ENCODE measurements around the gene ACHE. TPM values are rescaled to one million over a fixed set of nuclear protein-coding genes. Genes with fewer than 3 reads are reported as not detected.
"Not testable (repeated sequence)": the region's sequence is repeated elsewhere in the genome, so short reads cannot be mapped to it uniquely, and the experiment has no call there.

The ACHE gene
- polyA plus RNA-seq, 2 of the 4 experiments (the other 2 are of a cell fraction) = 0.17 to 0.62 TPM

GRCh38 chr7:100859856-100860255, 35.8 kb downstream of the ACHE start:
- H3K27ac ChIP-seq = no peak overlapping the region
- WGBS (ENCODE audit: missing lambda C conversion rate) = 96% methylated on average over 9 of the region's 15 CpGs

GRCh38 chr7:100856871-100857282, 38.8 kb downstream of the ACHE start:
- ChIA-PET POLR2A (interaction anchor here (1.4 kb wide), 1 partner anchor 10 kb away, joined by 3 read pairs; the partner anchor contains the start of gene TRIP6), CTCF (interaction anchor here (1.1 to 15.9 kb wide), 7 partner anchors 18 to 319 kb away, joined by 3 to 280 read pairs (median 5); partner anchors contain the start of genes EPO, POP7 and SRRT)
- no peak overlapping the region for H3K4me2 ChIP-seq
- no peak overlapping the region for H3K4me3 ChIP-seq
- TF ChIP-seq NPAS2 (CRISPR knock-in tag; IDR thresholded peaks at IDR 0.05; ENCODE audit: borderline replicate concordance) (no peak), POLR2A (IDR thresholded peaks at IDR 0.05; ENCODE audit: low read length) (no peak)
- no peak for FAIRE-seq
- 90% methylated on average over 16 of the region's 16 CpGs for whole genome bisulfite sequencing (ENCODE audit: missing lambda C conversion rate)
- H3K4me1 ChIP-seq = 0 out of 3 replicates have a peak, but pooled peaks cover 4% of the 10 kb centered on the region
- no peak for DNase-seq (ENCODE audit: low read depth in 1 of 2, low spot score in 1 of 2)
- no peak for ATAC-seq
- no peak overlapping the region for H3K27ac ChIP-seq
- no peaks in the 10 kb centered on the region for H3K9me3 ChIP-seq

More at GRCh38 chr7:100859856-100860255, 35.8 kb downstream of the ACHE start:
- no peaks in the 10 kb centered on the region for H3K4me1 ChIP-seq
- ChIA-PET POLR2A (no interaction called here), CTCF (interaction anchor here (1.8 to 15.9 kb wide), 2 partner anchors 139 to 154 kb away, joined by 9 to 280 read pairs; partner anchors contain the start of genes EPO and POP7)
- no peaks in the 10 kb centered on the region for H3K9me3 ChIP-seq
- no peak overlapping the region for H3K4me3 ChIP-seq
- TF ChIP-seq FOSL2 (IDR thresholded peaks at IDR 0.05) (no peak), FOSL2 (CRISPR knock-in tag; IDR thresholded peaks at IDR 0.05) (no peak), JUN (IDR thresholded peaks at IDR 0.05) (no peak), RFX5 (IDR thresholded peaks at IDR 0.05) (no peak), HES2 (IDR thresholded peaks at IDR 0.05) (no peak), MYC (IDR thresholded peaks at IDR 0.05; ENCODE audit: borderline replicate concordance, low read length) (no peak), CBX2 (IDR thresholded peaks at IDR 0.05; ENCODE audit: borderline replicate concordance, low read depth) (no peak), NFE2L2 (conservative IDR thresholded peaks at IDR 0.05; ENCODE audit: low read length) (no peak), PHF8 (IDR thresholded peaks at IDR 0.05; ENCODE audit: borderline replicate concordance, low read depth) (no peak), RCOR1 (IDR thresholded peaks at IDR 0.05; ENCODE audit: low read depth, low read length) (no peak), SREBF2 (IDR thresholded peaks at IDR 0.05) (no peak)
- FAIRE-seq = no peak
- ATAC-seq = peak in 1 of 2 experiments; percentile 25; a peak in 1 of 6 replicates
- no peak for DNase-seq (ENCODE audit: low read depth in 1 of 2, low spot score in 1 of 2)
- no peak overlapping the region for H3K4me2 ChIP-seq

GRCh38 chr7:100855515-100855914, 40.2 kb downstream of the ACHE start:
- ATAC-seq (no peak), FAIRE-seq (no peak), DNase-seq (ENCODE audit: low read depth in 1 of 2, low spot score in 1 of 2) (no peak)
- Histone ChIP-seq H3K27ac (no peak overlapping the region), H3K4me1 (0 out of 3 replicates have a peak, but pooled peaks cover 4% of the 10 kb centered on the region), H3K4me3 (no peak overlapping the region), H3K4me2 (no peak overlapping the region), H3K9me3 (no peaks in the 10 kb centered on the region)
- POLR2A ChIA-PET = no interaction called here
- no peak for TF ChIP-seq JUN (IDR thresholded peaks at IDR 0.05)
- no peak for TF ChIP-seq HOXB13 (CRISPR knock-in tag; IDR thresholded peaks at IDR 0.05; ENCODE audit: low read depth)
- no peak for TF ChIP-seq RNF2 (IDR thresholded peaks at IDR 0.05; ENCODE audit: borderline replicate concordance, low read depth)
- no peak for TF ChIP-seq EHMT2 (IDR thresholded peaks at IDR 0.05; ENCODE audit: low read depth)
- no peak for TF ChIP-seq CBX2 (IDR thresholded peaks at IDR 0.05; ENCODE audit: borderline replicate concordance, low read depth)
- TF ChIP-seq POLR2AphosphoS2 (conservative IDR thresholded peaks at IDR 0.05; ENCODE audit: low read length) = no peak
- no peak for TF ChIP-seq HMGXB4 (CRISPR knock-in tag; IDR thresholded peaks at IDR 0.05; ENCODE audit: borderline replicate concordance)
- no peak for TF ChIP-seq HOXB5 (CRISPR knock-in tag; IDR thresholded peaks at IDR 0.05)
- TF ChIP-seq PHF8 (IDR thresholded peaks at IDR 0.05; ENCODE audit: borderline replicate concordance, low read depth) = no peak
- TF ChIP-seq MAX (IDR thresholded peaks at IDR 0.05) = no peak
- CTCF ChIA-PET = interaction anchor here (1.0 to 15.9 kb wide), 7 partner anchors 20 to 223 kb away, joined by 3 to 280 read pairs (median 12); partner anchors contain the start of genes EPO, POP7 and SRRT
- WGBS (ENCODE audit: missing lambda C conversion rate) = 98% methylated on average over 9 of the region's 10 CpGs

GRCh38 chr7:100854899-100855298, 40.8 kb downstream of the ACHE start:
- ATAC-seq; POLR2A ChIA-PET; H3K9me3 ChIP-seq; H3K4me1 ChIP-seq; FAIRE-seq; H3K4me2 ChIP-seq; DNase-seq (ENCODE audit: low read depth in 1 of 2, low spot score in 1 of 2); H3K4me3 ChIP-seq; H3K27ac ChIP-seq: not testable (repeated sequence)
- 87% methylated on average over 9 of the region's 9 CpGs for WGBS (ENCODE audit: missing lambda C conversion rate)
- CTCF ChIA-PET = interaction anchor here (0.9 to 15.9 kb wide), 8 partner anchors 20 to 223 kb away, joined by 3 to 280 read pairs (median 8); partner anchors contain the start of genes EPO, POP7 and SRRT
